Activated T-helper 1 cell treated with anti-CD3 and anti-CD28 coated beads, Interleukin-12 subunit alpha, Interleukin-12 subunit beta, Interleukin-2, Interleukin-4 antibody, amounts not matched to agents 30 ng/mL and 10 ng/mL and 1 ng/mL, durations not matched to agents 14 hours and 24 hours and 36 hours (primary cell): ENCODE results near the gene WTAP. TPM values are rescaled to one million over a fixed set of nuclear protein-coding genes. Genes with fewer than 3 reads are reported as not detected.
"Not testable (repeated sequence)": the region's sequence is repeated elsewhere in the genome, so short reads cannot be mapped to it uniquely, and the experiment has no call there.

Experiments
- DNase-seq: peaks from one replicate; pipeline ENCODE4 v3.0.0; 2021; ENCODE audit warnings: low spot score
- H3K27ac Mint-ChIP-seq: one replicate; pipeline ENCODE4 v1.8.0; 2021; ENCODE audit warnings: mild to moderate bottlenecking, mixed read lengths
- H3K27me3 Mint-ChIP-seq: one replicate; pipeline ENCODE4 v1.8.0; 2022; ENCODE audit warnings: mild to moderate bottlenecking, moderate library complexity, mixed read lengths; ENCODE audit not compliant: insufficient read depth
- H3K36me3 Mint-ChIP-seq: one replicate; pipeline ENCODE4 v1.8.0; 2021; ENCODE audit warnings: low read depth, mixed read lengths
- H3K4me1 Mint-ChIP-seq: one replicate; pipeline ENCODE4 v1.8.0; 2021; ENCODE audit warnings: low read depth, mixed read lengths
- H3K4me3 Mint-ChIP-seq: one replicate; pipeline ENCODE4 v1.8.0; 2021; ENCODE audit warnings: mild to moderate bottlenecking, moderate library complexity, mixed read lengths
- H3K9me3 Mint-ChIP-seq: one replicate; pipeline ENCODE4 v1.8.0; 2021; ENCODE audit warnings: mixed read lengths
- intact Hi-C: fragments of 100-400 bp; cut with micrococcal nuclease; formaldehyde crosslinking; loops from one replicate; pipeline ENCODE4 v1.15.1; 2024
- total RNA-seq: library from RNA; stranded (reverse); gene quantifications from 2 replicates; pipeline ENCODE4 v1.2.3, GENCODE V29; 2022

Gene WTAP
- total RNA-seq, 1 donor from 2014 or later = 125 TPM

DNA sequence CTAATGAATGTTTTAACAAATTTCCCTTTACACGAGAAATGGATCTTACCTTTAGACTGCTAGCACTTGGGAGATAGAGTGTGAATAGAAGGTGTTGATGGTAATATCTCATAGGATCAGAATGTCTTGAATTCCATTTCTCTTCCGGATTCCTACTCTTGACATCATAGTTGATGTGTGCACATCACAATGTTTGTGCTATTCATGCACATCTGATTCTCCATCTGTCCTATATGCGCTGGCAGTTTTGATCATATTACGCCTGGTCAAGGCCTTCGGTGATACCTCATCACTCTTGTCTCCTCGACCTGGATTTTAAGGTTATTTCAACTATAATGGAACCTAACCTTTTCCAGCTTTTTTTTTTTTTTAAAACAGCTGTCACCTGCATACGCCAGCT lies 17.8 kb downstream of the WTAP start:
- no peaks in the 10 kb centered on the region for H3K27me3 Mint-ChIP-seq
- no peaks in the 10 kb centered on the region for H3K9me3 Mint-ChIP-seq
- no peak overlapping the region for H3K4me3 Mint-ChIP-seq
- H3K4me1 Mint-ChIP-seq = peaks cover 19% of the 10 kb centered on the region
- DNase-seq = no peak
- H3K36me3 Mint-ChIP-seq = peaks cover 63% of the 10 kb centered on the region
- H3K27ac Mint-ChIP-seq = no peak overlapping the region
- intact Hi-C loops = loop anchor here (5.0 kb wide), 1 partner anchor 332 kb away; no protein-coding TSS in a partner anchor

DNA sequence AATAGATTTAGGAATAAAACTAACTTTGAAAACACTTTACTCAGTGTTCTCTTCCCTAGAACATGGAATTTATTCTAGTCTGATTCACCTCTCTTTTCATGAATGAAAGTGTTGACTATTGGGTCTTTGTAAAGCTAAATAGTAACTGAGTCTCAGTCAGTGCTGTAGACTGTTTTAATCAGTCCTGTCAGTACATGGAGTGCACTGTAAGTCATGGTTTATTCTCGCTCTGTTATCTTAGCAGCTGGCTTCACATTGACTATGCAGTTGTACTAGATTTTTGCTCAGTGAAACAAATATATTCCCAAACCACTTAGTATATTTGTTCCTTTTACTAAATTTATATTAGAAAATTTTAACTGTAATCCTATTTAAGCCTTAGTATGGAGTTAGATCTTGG lies 19.5 kb downstream of the WTAP start:
- no peak for DNase-seq
- peaks cover 57% of the 10 kb centered on the region for H3K36me3 Mint-ChIP-seq
- H3K4me1 Mint-ChIP-seq = peaks cover 19% of the 10 kb centered on the region
- no peaks in the 10 kb centered on the region for H3K9me3 Mint-ChIP-seq
- intact Hi-C loops = loop anchor here (2.0 to 5.0 kb wide), 2 partner anchors 14 to 331 kb away; no protein-coding TSS in a partner anchor
- H3K27ac Mint-ChIP-seq = no peak overlapping the region
- no peak overlapping the region for H3K4me3 Mint-ChIP-seq
- H3K27me3 Mint-ChIP-seq = no peaks in the 10 kb centered on the region

DNA sequence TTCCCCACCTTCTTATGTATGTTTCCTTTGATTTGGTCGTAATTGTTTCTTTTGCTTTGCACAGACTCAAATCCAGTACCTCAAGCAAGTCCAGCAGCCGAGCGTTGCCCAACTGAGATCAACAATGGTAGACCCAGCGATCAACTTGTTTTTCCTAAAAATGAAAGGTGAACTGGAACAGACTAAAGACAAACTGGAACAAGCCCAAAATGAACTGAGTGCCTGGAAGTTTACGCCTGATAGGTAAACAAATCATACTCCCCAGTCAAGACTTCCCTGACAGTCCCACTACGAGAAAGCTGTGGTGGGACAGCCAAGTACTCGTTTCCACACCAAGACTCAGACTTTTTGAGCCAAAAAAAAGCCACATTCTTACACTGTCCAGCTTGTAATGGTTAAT lies 20.8 kb downstream of the WTAP start:
- intact Hi-C loops = loop anchor here (5.0 kb wide), 1 partner anchor 329 kb away; no protein-coding TSS in a partner anchor
- DNase-seq, H3K4me3 Mint-ChIP-seq, H3K9me3 Mint-ChIP-seq, H3K27me3 Mint-ChIP-seq, H3K27ac Mint-ChIP-seq: not testable (repeated sequence)
- H3K36me3 Mint-ChIP-seq = peaks cover 54% of the 10 kb centered on the region
- peaks cover 22% of the 10 kb centered on the region for H3K4me1 Mint-ChIP-seq

DNA sequence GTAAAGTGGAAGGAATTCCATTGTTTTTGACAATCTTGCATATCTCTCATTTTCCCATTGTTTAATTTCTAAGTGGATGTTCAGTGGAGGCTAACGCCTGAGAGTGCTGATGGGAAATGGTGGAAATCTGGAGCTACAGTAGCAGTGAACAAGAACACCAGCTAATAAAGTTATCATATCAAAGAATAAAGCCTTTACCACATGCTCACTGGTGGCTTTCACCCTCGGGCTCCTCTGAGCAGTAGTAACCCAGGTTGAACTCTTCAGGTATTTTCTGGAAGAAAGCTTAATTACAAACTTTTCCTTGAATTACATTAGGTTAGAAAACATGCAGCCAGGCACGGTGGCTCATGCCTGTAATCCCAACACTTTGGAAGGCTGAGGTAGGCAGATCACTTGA lies 24.1 kb downstream of the WTAP start:
- intact Hi-C loops = loop anchor here (5.0 kb wide), 1 partner anchor 36 kb away; the partner anchor contains the start of gene TCP1
- no peaks in the 10 kb centered on the region for H3K9me3 Mint-ChIP-seq
- H3K27ac Mint-ChIP-seq = no peak overlapping the region
- no peaks in the 10 kb centered on the region for H3K27me3 Mint-ChIP-seq
- no peak overlapping the region for H3K4me3 Mint-ChIP-seq
- peaks cover 50% of the 10 kb centered on the region for H3K36me3 Mint-ChIP-seq
- DNase-seq = no peak
- peaks cover 21% of the 10 kb centered on the region for H3K4me1 Mint-ChIP-seq

DNA sequence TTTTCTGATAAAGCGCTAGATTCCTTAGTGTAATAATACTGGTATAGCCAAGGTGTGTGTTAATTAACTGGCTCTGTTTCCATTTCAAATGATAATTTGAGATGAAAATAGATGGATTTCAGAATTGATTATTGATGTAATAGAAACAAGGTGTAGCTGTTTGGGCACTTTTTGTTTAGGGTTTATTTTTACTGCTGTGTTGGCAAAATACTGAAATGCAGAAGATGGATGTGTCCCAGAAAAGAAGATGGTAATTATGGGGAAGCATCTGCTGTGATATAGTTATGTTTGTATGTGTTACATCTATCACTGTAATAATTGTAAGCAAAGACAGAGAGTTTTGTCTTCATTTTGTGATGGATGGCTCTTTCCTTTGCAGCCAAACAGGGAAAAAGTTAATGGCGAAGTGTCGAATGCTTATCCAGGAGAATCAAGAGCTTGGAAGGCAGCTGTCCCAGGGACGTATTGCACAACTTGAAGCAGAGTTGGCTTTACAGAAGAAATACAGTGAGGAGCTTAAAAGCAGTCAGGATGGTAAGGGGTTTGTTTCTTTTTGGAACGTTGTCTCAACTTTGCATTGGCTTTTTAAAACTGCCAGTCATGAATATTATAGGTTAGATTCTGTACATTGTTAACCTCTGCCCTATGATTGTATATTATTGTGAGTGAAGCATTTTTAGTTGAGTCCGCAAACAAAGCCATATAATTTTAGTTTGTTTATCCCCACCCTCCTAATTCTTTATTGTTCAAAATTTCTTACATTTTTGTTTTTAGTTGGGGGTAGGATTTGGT lies 26.0 kb downstream of the WTAP start:
- H3K4me3 Mint-ChIP-seq = no peak overlapping the region
- no peaks in the 10 kb centered on the region for H3K27me3 Mint-ChIP-seq
- H3K27ac Mint-ChIP-seq = no peak overlapping the region
- peaks cover 21% of the 10 kb centered on the region for H3K4me1 Mint-ChIP-seq
- intact Hi-C loops = loop anchor here (5.0 kb wide), 1 partner anchor 34 kb away; the partner anchor contains the start of gene TCP1
- DNase-seq = no peak
- H3K9me3 Mint-ChIP-seq = no peaks in the 10 kb centered on the region
- peaks cover 52% of the 10 kb centered on the region for H3K36me3 Mint-ChIP-seq

DNA sequence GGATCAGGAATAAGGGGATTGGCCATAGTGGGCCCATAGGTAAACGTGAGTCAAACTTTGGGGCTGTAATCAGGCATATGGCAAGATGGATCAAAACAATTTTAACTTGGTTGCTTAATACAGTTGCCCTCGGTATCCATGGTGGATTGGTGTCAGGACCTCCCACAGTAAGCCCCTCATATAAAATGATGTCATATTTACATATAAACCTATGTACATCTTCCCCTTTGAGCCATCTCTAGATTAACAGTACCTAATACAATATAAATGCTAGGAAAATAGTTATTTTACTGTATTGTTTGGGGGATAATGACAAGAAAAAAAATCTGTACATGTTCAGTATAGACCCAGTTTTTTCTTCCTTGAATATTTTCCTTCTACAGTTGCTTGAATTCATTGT lies 27.1 kb downstream of the WTAP start:
- Mint-ChIP-seq H3K4me1 (peaks cover 25% of the 10 kb centered on the region), H3K36me3 (peaks cover 47% of the 10 kb centered on the region), H3K9me3 (no peaks in the 10 kb centered on the region), H3K4me3 (no peak overlapping the region), H3K27me3 (no peaks in the 10 kb centered on the region), H3K27ac (no peak overlapping the region)
- no peak for DNase-seq
- intact Hi-C loops = loop anchor here (5.0 kb wide), 1 partner anchor 33 kb away; the partner anchor contains the start of gene TCP1

DNA sequence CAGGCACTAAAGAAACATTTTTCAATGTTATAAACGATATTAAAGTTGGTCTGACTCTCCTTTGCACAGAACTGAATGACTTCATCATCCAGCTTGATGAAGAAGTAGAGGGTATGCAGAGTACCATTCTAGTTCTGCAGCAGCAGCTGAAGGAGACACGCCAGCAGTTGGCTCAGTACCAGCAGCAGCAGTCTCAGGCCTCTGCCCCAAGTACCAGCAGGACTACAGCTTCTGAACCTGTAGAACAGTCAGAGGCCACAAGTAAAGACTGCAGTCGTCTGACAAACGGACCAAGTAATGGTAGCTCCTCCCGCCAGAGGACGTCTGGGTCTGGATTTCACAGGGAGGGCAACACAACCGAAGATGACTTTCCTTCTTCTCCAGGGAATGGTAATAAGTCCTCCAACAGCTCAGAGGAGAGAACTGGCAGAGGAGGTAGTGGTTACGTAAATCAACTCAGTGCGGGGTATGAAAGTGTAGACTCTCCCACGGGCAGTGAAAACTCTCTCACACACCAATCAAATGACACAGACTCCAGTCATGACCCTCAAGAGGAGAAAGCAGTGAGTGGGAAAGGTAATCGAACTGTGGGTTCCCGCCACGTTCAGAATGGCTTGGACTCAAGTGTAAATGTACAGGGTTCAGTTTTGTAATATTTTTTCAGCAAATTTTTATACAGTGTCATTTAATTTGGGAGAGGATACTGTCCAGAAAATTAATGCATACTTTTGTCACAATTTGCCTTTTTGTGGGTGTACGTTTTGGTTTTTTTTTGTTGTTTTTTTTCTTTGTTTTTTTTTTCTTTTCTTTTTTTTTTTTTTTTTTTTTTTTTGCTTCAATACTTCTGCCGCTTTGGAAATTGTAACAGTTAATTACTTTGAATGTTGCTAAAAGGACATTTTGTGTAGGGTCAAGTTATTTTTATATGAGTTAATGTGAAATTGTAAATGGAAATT lies 27.9 kb downstream of the WTAP start:
- Mint-ChIP-seq H3K27ac (no peak overlapping the region), H3K27me3 (no peaks in the 10 kb centered on the region), H3K4me3 (no peak overlapping the region), H3K36me3 (peaks cover 48% of the 10 kb centered on the region), H3K9me3 (no peaks in the 10 kb centered on the region), H3K4me1 (peaks cover 27% of the 10 kb centered on the region)
- intact Hi-C loops = loop anchor here (5.0 kb wide), 1 partner anchor 32 kb away; the partner anchor contains the start of gene TCP1
- no peak for DNase-seq

DNA sequence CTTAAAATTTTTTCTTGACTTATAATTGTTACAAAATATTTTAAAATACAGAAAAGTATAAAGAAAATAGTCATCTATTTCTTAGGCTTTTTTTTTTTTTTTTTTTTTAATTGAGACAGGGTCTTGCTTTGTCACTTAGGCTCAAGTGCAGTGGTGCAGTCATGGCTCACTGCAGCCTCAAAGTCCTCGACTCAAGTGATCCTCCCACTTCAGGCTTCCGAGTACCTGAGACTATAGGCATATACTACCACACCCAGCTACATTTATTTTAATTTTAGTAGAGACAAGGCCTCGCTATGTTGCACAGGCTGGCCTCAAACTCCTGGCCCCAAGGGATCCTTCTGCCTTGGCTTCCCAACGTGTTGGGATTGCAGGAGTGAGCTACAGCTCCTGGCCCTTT lies 29.2 kb downstream of the WTAP start:
- DNase-seq = no peak
- Mint-ChIP-seq H3K9me3 (no peaks in the 10 kb centered on the region), H3K4me1 (peaks cover 39% of the 10 kb centered on the region), H3K4me3 (no peak overlapping the region), H3K27me3 (no peaks in the 10 kb centered on the region), H3K27ac (no peak overlapping the region), H3K36me3 (peaks cover 52% of the 10 kb centered on the region)
- intact Hi-C loops = no loop called here

DNA sequence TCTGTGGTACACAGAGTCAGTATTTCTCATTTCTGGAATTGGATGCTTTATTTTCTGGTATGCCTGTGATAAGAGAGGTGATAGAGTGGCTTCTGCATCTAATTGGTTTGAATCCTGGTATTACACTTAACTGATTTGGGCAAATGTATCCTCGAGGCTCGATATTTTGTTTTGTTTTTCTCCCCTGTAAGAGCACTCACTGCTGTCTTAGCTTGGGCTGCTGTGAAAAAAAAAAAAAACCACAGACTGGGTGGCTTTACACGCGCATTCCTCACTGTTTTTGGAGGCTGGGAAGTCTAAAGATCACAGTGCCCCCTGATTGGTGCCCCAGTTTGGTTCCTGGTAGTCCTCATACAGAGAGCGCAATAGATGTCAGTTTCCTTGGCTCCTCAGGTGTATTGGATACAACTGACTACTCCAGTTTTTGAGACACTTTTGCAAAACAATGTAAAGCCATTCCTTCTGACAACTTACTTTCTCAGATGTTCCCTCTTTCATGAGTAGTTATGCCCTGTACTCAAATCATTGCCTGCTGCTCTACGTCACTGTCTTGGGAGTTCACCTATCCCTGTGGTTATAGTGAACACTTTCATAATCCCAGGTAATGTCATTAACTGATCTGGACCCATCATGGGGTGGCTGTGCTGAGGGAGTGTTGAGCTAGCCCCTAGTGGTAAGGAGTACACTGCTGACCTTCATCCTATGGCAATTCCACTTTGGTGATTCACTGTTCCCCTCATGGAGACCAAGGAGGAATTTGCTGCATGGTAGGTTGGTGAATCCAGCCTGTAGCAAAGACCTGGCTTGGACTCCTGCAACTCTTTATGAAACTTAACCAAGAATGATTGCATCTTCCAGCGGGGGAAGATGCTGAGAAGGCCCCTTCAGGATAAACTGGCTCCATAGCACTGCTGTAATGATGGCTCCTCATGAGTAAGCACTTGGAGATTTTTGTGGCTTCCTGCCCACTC lies 31.0 kb downstream of the WTAP start:
- intact Hi-C loops = no loop called here
- peaks cover 47% of the 10 kb centered on the region for H3K36me3 Mint-ChIP-seq

DNA sequence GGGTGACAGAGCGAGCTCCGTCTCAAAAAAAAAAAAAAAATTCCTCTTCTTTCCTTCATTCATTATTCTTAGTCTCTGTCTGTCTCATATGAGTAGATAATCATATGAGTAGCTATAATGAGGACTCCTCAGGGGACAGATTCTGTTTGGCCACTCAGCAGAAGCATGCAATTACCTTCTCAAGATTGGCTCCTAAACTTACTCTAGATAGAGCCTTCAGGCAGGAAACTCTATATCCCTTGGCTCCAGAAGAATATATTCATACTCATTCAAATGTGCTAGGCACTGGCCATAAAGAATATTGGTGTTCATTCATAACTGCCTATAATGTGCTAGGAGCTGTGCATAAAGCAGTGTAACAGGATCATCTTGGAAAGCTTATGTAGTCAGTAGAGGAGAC lies 32.3 kb downstream of the WTAP start:
- intact Hi-C loops = loop anchor here (2.0 to 5.0 kb wide), 2 partner anchors 13 to 907 kb away; no protein-coding TSS in a partner anchor
- peak overlapping the region; percentile 46 for H3K27ac Mint-ChIP-seq

More for the DNA sequence above, 31.0 kb downstream of the WTAP start:
- DNase-seq = no peak
- Mint-ChIP-seq H3K27ac (peak overlapping the region; percentile 54), H3K4me3 (no peak overlapping the region), H3K9me3 (no peaks in the 10 kb centered on the region), H3K27me3 (no peaks in the 10 kb centered on the region), H3K4me1 (peaks cover 41% of the 10 kb centered on the region)

DNA sequence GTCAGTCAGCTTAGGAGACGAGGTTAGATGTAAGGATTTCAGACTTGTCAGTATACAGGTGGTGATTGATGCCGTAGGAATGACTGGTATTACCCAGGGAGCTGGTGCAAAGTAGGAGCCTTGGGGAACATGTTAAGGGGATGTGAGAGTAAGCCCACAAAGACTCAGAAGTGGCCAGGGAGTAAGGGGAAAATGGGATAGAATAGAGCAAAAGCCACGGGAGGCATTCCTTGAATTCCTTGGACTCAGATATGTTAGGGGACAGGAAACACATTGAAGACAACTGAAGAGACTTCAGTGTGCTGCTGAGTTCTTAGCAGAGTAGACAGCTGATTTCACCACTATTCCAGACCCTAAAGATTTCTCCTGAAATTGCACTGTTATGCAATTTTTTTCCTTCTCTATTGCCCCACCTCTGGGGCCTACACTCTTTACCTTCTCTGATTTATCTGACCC lies 33.3 kb downstream of the WTAP start:
- intact Hi-C loops = loop anchor here (2.0 to 5.0 kb wide), 2 partner anchors 14 to 908 kb away; no protein-coding TSS in a partner anchor

More for the DNA sequence above, 32.3 kb downstream of the WTAP start:
- H3K4me3 Mint-ChIP-seq = peak overlapping the region; percentile 34
- no peaks in the 10 kb centered on the region for H3K27me3 Mint-ChIP-seq
- H3K4me1 Mint-ChIP-seq = peaks cover 38% of the 10 kb centered on the region
- H3K36me3 Mint-ChIP-seq = peaks cover 42% of the 10 kb centered on the region
- DNase-seq = no peak
- no peaks in the 10 kb centered on the region for H3K9me3 Mint-ChIP-seq

More for the DNA sequence above, 33.3 kb downstream of the WTAP start:
- no peak for DNase-seq
- H3K4me1 Mint-ChIP-seq = peaks cover 33% of the 10 kb centered on the region
- H3K4me3 Mint-ChIP-seq = peak overlapping the region; percentile 89
- H3K9me3 Mint-ChIP-seq = no peaks in the 10 kb centered on the region
- H3K27ac Mint-ChIP-seq = peak overlapping the region; percentile 89
- no peaks in the 10 kb centered on the region for H3K27me3 Mint-ChIP-seq
- H3K36me3 Mint-ChIP-seq = peaks cover 40% of the 10 kb centered on the region
